B cell (primary cell): Measurements from ENCODE around the gene RAC2. TPM values are rescaled to one million over a fixed set of nuclear protein-coding genes. Genes with fewer than 3 reads are reported as not detected.

Source experiments
- ATAC-seq: fragments of 200-7000 bp; cut with Tn5 transposase; one replicate; pipeline ENCODE4 v1.10.0; 2021; ENCODE audit warnings: low read depth, mild to moderate bottlenecking, moderate number of reproducible peaks, moderate library complexity
- CTCF ChIA-PET: fragments of 350-600 bp; sonication (Branson Sonifier 250); formaldehyde crosslinking; loops from one replicate; lab custom pipeline; 2021; ENCODE audit warnings: antibody characterized with exemption, inconsistent platforms; lab: Charles Lee
- POLR2A ChIA-PET: fragments of 350-600 bp; sonication (Branson Sonifier 250); formaldehyde crosslinking; loops from one replicate; lab custom pipeline; 2021; ENCODE audit warnings: antibody characterized with exemption; lab: Charles Lee
- DNase-seq: peaks from one replicate; pipeline ENCODE4 v3.0.0; 2013
- H2AFZ ChIP-seq: 2 replicates; pipeline ENCODE4 v1.6.1; 2012; ENCODE audit warnings: mild to moderate bottlenecking, low read depth, low read length; ENCODE audit not compliant: insufficient read depth, poor library complexity, severe bottlenecking
- H3K27ac ChIP-seq, 2 donors: 1 replicate in 1 of 2; 2 replicates in 1 of 2; pipeline ENCODE4 v1.5.1; 2012 to 2013; ENCODE audit warnings: low read length in 2 of 2, mild to moderate bottlenecking in 2 of 2, moderate library complexity in 1 of 2
- H3K27me3 ChIP-seq, 4 experiments: fragments of 200-600 bp in 1 of 4; sonication (generic) in 1 of 4; replicated peaks in 1 of 4; 1 replicate in 2 of 4; 2 replicates in 2 of 4; pipeline versions ENCODE4 v1.6.1 to v1.7.0; 2013 to 2016; ENCODE audit warnings: low read length in 3 of 4, mild to moderate bottlenecking in 2 of 4, mixed read lengths in 1 of 4, moderate library complexity in 1 of 4; ENCODE audit not compliant: insufficient read depth in 4 of 4, control insufficient read depth in 3 of 4; ENCODE audit errors: control extremely low read depth in 1 of 4
- H3K36me3 ChIP-seq, 2 experiments: replicated peaks in 1 of 2; 1 replicate in 1 of 2; 2 replicates in 1 of 2; pipeline versions ENCODE4 v1.6.1 to v1.7.1; 2013; ENCODE audit warnings: low read length in 1 of 2; ENCODE audit not compliant: insufficient read depth in 2 of 2, control insufficient read depth in 1 of 2; ENCODE audit errors: control extremely low read depth in 1 of 2, extremely low read depth in 1 of 2
- H3K4me1 ChIP-seq, 2 donors: fragments of 200-600 bp in 1 of 2; sonication (generic) in 1 of 2; 1 replicate in 1 of 2; 2 replicates in 1 of 2; pipeline versions ENCODE4 v1.5.1 to v1.6.1; 2013 to 2017; ENCODE audit warnings: low read length in 2 of 2; ENCODE audit not compliant: control insufficient read depth in 2 of 2, insufficient read depth in 2 of 2
- H3K4me2 ChIP-seq: replicated peaks from 2 replicates; pipeline ENCODE3; 2012; ENCODE audit warnings: mild to moderate bottlenecking, low read depth, low read length; ENCODE audit not compliant: poor library complexity, severe bottlenecking
- H3K4me3 ChIP-seq, 5 experiments: fragments of 200-600 bp in 1 of 5; sonication (generic) in 1 of 5; 1 replicate in 3 of 5; 2 replicates in 2 of 5; pipeline versions ENCODE4 v1.5.1 to v1.7.0; 2011 to 2016; ENCODE audit warnings: low read length in 4 of 5, mild to moderate bottlenecking in 4 of 5, low read depth in 2 of 5, control low read depth in 1 of 5, moderate library complexity in 1 of 5; ENCODE audit not compliant: insufficient read depth in 1 of 5; ENCODE audit errors: control extremely low read depth in 1 of 5, extremely low read depth in 1 of 5
- H3K79me2 ChIP-seq: fragments of 200-600 bp; sonication (generic); one replicate; pipeline ENCODE4 v1.6.0; 2016; ENCODE audit warnings: low read length; ENCODE audit not compliant: control insufficient read depth, insufficient read depth
- H3K9ac ChIP-seq: fragments of 200-600 bp; sonication (generic); 2 replicates; pipeline ENCODE4 v1.6.1; 2017; ENCODE audit warnings: mild to moderate bottlenecking, low read length, moderate library complexity
- H3K9me3 ChIP-seq, 3 donors: one replicate each; pipeline versions ENCODE4 v1.6.1 to v1.7.1; 2013; ENCODE audit warnings: low read length in 2 of 3; ENCODE audit not compliant: control insufficient read depth in 2 of 3, insufficient read depth in 1 of 3; ENCODE audit errors: control extremely low read depth in 1 of 3
- H4K20me1 ChIP-seq: 2 replicates; pipeline ENCODE4 v1.6.0; 2012; ENCODE audit warnings: mild to moderate bottlenecking, low read length; ENCODE audit not compliant: insufficient read depth, control insufficient read depth, poor library complexity, severe bottlenecking
- H3K27ac Mint-ChIP-seq: one replicate; pipeline ENCODE4 v1.8.0; 2021; ENCODE audit warnings: mixed read lengths
- H3K27me3 Mint-ChIP-seq: one replicate; pipeline ENCODE4 v1.8.0; 2021; ENCODE audit warnings: mixed read lengths
- H3K4me1 Mint-ChIP-seq: one replicate; pipeline ENCODE4 v1.8.0; 2021; ENCODE audit warnings: mixed read lengths
- H3K4me3 Mint-ChIP-seq: one replicate; pipeline ENCODE4 v1.8.0; 2021; ENCODE audit warnings: mixed read lengths
- H3K9me3 Mint-ChIP-seq: one replicate; pipeline ENCODE4 v1.8.0; 2022; ENCODE audit warnings: mixed read lengths; ENCODE audit not compliant: insufficient read depth
- CTCF ChIP-seq: fragments of 200-600 bp; IDR thresholded peaks from one replicate; pipeline ENCODE4 v1.8.0; 2022; ENCODE audit warnings: antibody characterized with exemption, mild to moderate bottlenecking
- EZH2 ChIP-seq: IDR thresholded peaks from 2 replicates; pipeline ENCODE4 v1.6.1; 2012; ENCODE audit warnings: borderline replicate concordance, low read depth, mild to moderate bottlenecking, moderate library complexity, low read length; ENCODE audit not compliant: insufficient read depth, poor library complexity, severe bottlenecking
- WGBS: methylation state at CpG from one replicate; pipeline ENCODE4 v1.1.5; 2013; ENCODE audit warnings: missing lambda C conversion rate; ENCODE audit not compliant: insufficient coverage; 5-methylcytosine and 5-hydroxymethylcytosine counted together
- intact Hi-C: fragments of 100-400 bp; cut with micrococcal nuclease; formaldehyde crosslinking; loops from one replicate; pipeline ENCODE4 v1.10.0; 2022
- polyA plus RNA-seq: library from polyadenylated mRNA; depleted of rRNA; stranded (reverse); fragments of >200 nt; gene quantifications from 2 replicates; pipeline ENCODE4 v1.2.3, GENCODE V29; 2012
- total RNA-seq, 2 donors: library from RNA; stranded (reverse); fragments of 120-200 nt in 1 of 2; gene quantifications; 1 replicate in 1 of 2; 2 replicates in 1 of 2; pipeline versions ENCODE4 v1.2.3 to v1.2.4, GENCODE V29; 2013 to 2022

RAC2 gene
- total and polyA plus RNA-seq, 2 donors (not counting 1 experiment from before 2014, with no cell fraction given) = 273 to 776 TPM

DNA sequence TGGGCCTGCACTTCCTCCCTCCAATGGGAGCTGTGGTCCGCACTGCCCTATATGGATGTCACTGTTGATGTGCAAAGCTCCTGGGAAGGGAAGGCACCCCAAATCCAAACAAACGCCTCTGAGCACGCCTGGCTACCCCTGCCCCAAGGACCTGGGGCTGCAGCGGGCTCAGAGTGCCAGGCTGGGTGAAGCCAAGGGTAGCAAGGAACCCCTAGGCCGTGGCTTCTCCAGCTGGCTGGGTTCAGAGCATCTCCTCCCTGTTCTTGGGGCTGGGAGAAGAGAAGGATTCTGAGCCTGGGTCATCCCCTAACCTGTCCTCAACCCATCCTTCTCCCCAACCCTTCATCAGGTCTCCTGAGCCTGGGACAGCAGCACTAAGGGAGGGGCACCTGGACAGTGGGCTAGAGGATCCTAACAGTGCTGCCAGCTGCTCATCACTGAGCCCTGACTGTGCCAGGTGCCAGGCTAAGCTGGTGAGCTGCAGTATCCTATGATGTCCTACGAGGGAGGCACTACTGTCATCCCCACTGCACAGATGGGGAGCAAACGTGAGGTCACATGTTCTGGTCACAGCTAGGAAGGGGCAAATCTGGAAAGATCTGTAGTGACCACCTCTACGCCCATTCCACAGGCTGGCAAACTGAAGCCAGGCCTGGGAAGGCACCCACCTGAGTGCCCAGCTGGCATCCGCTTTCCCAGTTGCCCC is 34.8 kb downstream of the RAC2 start:
- Histone ChIP-seq H3K9ac (no peak overlapping the region), H3K4me3 (no peak overlapping the region), H3K79me2 (peaks cover 5% of the 10 kb centered on the region), H2AFZ (no peak overlapping the region), H4K20me1 (no peaks in the 10 kb centered on the region), H3K36me3 (no peaks in the 10 kb centered on the region), H3K4me1 (peaks cover 0 to 6% of the 10 kb centered on the region in 2 donors), H3K27me3 (no peaks in the 10 kb centered on the region), H3K27ac (no peak overlapping the region), H3K9me3 (no peaks in the 10 kb centered on the region), H3K4me2 (no peak overlapping the region)
- intact Hi-C loops = no loop called here
- Mint-ChIP-seq H3K4me1 (peaks cover 2% of the 10 kb centered on the region), H3K27ac (no peak overlapping the region), H3K27me3 (no peaks in the 10 kb centered on the region), H3K9me3 (no peaks in the 10 kb centered on the region), H3K4me3 (no peak overlapping the region)
- ChIA-PET POLR2A (interaction anchor here (0.5 kb wide), 1 partner anchor 13 kb away, joined by 4 read pairs; no protein-coding TSS in a partner anchor), CTCF (interaction anchor here (0.9 to 2.1 kb wide), 4 partner anchors 9 to 51 kb away, joined by 4 to 8 read pairs (median 4); no protein-coding TSS in a partner anchor)
- ATAC-seq = no peak
- 86% methylated on average over 5 of the region's 9 CpGs for WGBS
- TF ChIP-seq CTCF = no peak
- no peak for TF ChIP-seq EZH2
- DNase-seq = no peak
